OCI-M2 (cell line): ENCODE data around the gene ATP7B.
"Not testable (repeated sequence)": the region's sequence is repeated elsewhere in the genome, so short reads cannot be mapped to it uniquely, and the experiment has no call there.

Experiments
- DNase-seq: peaks from one replicate; lab custom pipeline; 2025; ENCODE audit not compliant: unreplicated experiment; lab: John Stamatoyannopoulos, UW

Gene ATP7B

DNA sequence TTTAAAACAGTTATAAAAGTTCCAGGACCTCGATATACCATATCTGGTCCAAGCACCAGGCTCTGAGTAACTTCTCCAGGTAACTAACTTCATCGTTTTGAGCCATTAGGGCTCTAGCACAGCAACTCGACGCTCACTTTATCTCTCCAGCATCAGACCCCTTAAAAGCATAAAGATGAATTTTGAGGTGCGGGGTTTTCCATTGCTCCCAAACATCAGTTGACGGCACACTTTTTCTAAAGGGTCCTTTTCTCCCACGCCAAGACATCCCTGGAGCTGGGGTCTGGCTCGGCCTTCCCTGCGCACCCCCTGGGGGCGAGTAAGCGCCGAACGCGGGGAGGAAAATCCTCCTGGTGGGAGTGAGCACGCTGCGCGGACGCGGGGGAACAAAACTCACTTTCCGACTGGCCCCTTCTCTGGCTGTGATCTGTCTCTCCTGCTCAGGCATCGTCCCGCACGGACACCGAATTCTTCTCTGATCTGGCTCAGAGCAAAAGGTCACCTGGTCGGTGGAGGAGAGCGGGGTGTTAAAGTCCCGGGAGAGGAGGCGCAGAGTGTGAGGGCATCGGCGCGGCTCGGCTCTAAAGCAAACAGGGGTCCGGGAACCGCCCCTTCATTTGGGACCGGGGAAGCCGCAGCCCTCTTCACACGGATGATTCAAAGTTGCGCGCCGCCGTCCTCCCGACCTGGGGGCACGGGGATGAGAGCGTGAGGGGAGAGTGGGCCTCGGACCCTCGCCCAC is at the start of gene ATP7B:
TSS of gene ATP7B (minus strand) at position 561 of the 742 bp plus-strand sequence. CDS start at position 448, 113 bp downstream.
- no peak for DNase-seq

GRCh38 chr13:52053460-52053859 is 42.2 kb upstream of the ATP7B start:
- DNase-seq: no peak

DNA sequence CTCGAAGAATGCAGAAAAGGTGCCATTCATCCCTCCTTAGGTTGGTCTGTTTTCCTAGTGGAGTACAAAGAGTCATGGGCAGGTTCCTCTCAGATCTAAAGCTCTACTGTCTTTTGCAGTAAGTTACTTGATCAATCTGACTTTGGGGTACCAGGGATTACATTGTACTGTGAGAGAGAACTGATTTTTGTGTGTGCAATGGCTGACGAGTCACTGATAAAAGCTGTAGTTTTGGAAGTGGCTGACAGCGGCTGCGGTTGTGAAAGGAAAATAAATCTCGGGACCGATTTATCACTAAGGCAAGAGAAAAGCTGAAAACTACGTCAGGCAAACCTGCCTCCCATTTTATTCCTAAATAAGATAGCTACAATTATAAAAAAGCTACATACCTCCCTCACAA is 40.1 kb upstream of the ATP7B start:
- no peak for DNase-seq

GRCh38 chr13:52048516-52048915 is 37.3 kb upstream of the ATP7B start:
- DNase-seq: no peak

DNA sequence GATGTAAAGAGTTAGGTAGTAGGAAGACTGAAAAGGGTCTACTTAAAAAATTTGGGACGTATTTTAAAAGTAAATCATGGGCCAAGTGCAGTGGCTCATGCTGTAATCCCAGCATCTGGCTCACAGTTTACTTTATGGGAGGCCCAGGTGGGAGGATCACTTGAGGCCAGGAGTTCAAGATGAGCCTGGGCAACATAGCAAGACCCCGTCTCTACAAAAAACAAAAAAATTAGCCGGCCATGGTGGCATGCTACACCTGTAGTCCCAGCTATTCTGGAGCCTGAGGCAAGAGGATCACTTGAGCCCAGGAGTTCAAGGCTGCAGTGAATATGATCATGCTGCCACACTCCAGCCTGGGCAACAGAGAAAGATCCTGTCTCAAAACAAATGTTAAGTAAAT is 36.2 kb upstream of the ATP7B start:
- no peak for DNase-seq

DNA sequence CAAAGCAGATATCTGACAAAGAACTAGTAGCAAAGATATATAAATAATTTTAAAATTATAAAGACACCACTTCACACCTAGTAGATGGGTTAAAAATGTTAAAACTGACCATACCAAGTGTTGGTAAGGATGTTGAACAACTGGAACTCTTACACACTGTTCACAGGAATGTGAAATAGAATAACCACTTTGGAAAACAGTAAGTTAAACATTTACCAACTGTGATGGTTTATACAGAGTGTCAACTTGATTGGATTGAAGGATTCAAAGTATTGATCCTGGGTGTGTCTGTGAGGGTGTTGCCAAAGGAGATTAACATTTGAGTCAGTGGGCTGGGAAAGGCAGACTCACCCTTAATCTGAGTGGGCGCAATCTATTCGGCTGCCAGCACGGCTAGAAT is 32.4 kb upstream of the ATP7B start:
- DNase-seq: no peak

DNA sequence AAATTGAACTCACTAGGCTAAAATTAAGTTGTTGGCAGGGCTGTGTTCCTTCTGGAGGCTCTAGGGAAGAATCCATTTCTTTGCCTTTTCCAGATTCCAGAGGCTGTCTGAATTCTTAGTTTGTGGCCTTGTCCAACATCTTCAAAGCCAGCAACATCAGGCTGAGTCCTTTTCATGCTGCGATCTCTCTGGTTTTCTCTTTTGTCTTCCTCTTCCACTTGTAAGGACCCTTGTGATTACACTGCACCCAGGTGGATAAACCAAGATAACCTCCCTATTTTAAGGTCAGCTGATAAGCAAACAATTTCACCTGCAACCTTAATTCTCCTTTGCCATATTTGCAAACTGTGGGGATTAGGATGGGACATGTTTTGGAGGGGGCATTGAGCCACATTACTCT is 24.8 kb upstream of the ATP7B start:
- DNase-seq: no peak

DNA sequence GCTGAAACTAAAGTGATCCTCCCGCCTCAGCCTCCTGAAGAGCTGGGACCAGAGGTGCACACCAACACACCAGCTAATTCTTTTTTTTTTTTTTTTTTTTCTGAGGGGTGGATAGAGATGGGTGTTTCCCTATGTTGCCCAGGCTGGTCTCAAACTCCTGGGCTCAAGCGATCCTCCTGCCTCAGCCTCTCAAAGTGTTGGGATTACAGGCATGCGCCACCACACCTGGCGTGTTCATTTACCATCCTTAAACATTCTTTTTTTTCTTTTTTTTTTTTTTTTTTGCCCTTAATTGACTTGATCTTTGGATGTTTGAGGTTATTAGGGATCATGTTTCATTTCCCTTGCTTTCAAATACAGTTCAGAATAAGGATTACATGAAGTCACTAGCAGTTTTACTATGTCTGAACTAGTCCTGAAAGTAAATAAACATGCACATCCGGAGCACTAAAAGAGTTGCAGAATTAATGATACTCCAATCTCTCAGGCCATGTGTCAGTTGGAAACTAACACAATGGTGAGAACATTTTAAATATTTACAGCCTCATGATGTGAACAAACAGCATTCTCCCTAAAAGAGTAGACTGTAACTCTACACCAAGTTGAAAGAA is 23.5 kb upstream of the ATP7B start:
- DNase-seq: no peak

- DNase-seq: no peak
These were observed 21.8 kb upstream of the ATP7B start for GRCh38 chr13:52033039-52033438.

GRCh38 chr13:52030401-52030800 is 19.2 kb upstream of the ATP7B start:
- DNase-seq: not testable (repeated sequence)

GRCh38 chr13:52029569-52029968 is 18.3 kb upstream of the ATP7B start:
- no peak for DNase-seq

GRCh38 chr13:52027832-52028231 is 16.6 kb upstream of the ATP7B start:
- no peak for DNase-seq

DNA sequence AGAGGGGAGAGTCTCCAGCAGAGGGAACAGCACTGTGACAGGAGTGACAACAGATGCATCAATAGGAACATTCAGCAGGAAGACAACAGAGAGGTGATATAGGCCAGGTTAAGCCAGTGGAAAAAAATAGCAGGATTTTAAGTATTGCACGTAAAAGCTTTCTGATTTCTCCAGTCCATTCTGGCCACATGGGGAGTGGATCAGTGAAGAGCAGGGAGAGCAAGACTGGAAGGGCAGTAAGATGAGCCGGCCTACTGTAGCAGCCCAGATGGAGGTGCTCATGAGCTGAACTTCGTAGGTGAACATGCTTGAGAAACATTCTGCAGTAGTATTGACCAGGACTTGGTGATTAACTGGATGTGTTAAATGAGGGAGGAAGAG is 15.0 kb upstream of the ATP7B start:
- no peak for DNase-seq

DNA sequence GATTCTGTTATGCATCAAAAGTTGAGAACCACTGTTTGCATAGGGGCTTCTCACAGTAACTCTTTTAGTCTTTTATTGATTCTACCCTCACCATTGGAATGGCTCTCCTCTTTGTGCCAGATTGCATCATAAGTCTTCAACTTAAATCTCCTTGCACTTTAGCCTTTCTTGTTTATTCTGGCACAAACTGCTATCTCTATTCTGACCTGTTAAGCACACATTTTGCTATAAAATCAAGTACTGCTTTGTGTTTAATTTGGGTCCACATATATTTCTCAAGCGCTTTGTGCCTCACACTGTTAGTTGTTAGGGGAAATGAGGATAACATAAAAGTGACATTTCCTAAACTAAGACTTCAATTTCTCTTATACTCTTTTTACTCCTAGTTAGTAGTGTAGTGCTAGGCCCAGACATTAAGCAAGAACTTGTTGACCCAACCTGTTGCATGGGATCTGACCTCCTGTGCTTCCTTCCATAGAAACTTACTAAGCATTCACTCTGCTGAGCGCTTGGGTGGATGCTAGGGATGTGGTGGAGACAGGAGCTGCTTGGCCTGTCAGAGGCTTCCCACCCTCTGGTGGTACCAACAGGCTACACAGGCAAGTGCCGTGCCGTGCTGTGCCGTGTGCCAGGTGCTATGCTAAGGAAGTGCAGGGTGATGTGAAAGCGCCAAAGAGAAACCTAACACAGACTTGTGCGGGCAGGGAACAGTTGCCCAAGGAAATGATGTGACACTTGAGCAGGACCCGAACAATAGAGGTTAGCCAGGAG is 14.4 kb upstream of the ATP7B start:
- no peak for DNase-seq

GRCh38 chr13:52024481-52024880 is 13.2 kb upstream of the ATP7B start, which contains the start of gene UTP14C:
UTP14C (plus strand) TSS chr13:52024691; CDS start chr13:52028805, 4,114 bp downstream.
- no peak for DNase-seq

GRCh38 chr13:52022356-52022755 is 11.1 kb upstream of the ATP7B start:
- peak; percentile 54 for DNase-seq

DNA sequence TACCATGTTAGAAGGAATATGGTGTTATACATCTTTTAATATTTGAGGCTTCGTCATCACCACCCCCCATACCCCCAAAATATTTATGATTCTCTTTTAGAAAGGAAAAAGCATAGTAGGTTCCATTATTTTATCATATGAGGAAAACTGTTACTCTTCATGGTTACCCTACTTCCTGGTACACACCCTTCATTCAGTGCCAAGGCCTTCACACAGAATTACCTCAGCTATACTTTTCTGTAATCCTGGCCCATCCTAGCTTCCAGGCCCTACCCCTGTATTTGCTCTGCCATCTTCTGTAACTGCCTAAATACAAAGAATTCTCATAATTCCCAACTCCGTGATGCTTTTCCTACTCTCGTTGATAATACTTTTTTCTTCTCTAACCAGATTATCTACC is 8.9 kb upstream of the ATP7B start:
- no peak for DNase-seq

- no peak for DNase-seq
These were observed 5.0 kb upstream of the ATP7B start for GRCh38 chr13:52016296-52016695.

DNA sequence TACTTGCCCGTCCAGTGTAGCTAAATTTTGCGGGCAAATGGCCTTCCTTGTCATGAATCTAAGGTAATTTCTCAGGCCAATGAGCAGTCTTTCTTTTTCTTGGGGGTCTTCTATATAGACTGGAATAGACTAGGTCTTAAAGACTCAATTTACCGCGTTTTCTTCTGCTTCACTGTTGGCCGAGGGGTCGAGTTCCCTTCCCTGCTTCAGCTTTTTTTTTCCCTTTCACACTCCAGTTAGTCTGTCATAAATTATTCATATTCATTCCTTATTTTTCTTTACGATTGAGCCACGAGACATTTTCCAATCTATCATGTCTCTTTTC is 1.2 kb upstream of the ATP7B start:
- no peak for DNase-seq

GRCh38 chr13:52011632-52012511 is 622 bp upstream of the ATP7B start, which contains the start of gene ALG11:
ALG11 (plus strand) TSS chr13:52012398; CDS start chr13:52012419, 21 bp downstream.
- peak; percentile 92 for DNase-seq

DNA sequence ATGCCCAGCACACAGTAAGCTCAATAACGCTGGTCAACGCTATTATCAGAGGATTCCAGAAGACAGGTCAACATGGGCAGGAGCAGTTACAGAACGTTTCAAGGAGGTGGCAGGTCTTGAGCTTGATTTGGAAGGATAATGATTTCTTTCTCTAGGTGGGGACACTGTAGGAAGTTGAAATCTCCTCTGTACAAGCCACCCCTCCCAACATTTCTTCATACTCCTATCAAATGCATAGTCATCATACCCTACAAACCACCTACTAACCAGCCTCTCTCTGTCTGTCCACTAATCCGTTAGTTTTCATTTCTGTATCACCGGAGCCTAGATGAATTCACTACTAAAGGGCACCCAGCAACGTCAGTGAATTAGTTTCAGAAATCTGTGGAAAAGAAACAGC is 1.3 kb downstream of the ATP7B start:
- DNase-seq: no peak
